GM21515 (cell line): ENCODE data around the gene ARHGAP5.
"Not testable (repeated sequence)": the region's sequence is repeated elsewhere in the genome, so short reads cannot be mapped to it uniquely, and the experiment has no call there.

Experiments used
- ATAC-seq: cut with Tn5 transposase; IDR thresholded peaks from one replicate; pipeline ENCODE4 v1.9.1; 2021; ENCODE audit not compliant: unreplicated experiment

The ARHGAP5 gene

DNA sequence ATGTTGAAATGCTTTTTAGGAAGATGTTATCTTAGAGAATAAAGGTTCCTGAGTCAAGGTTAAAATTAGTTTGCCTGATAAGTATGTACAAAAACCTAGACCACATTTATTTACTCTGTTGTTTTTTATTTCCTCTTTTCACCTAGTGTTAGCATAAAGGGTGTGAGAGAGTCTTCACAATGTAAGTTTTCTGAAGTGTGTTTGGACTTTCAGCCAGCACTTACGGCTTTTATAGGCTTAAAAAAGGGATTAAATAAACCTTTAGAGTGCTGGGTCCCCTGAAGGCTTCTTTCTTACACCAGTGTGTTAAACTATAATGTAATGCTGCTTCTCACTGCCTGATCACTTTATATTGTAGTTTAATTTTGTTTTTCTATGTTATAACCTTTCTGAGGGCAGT is 27.2 kb downstream of the ARHGAP5 start:
- ATAC-seq: no peak

- ATAC-seq: no peak
These were observed 27.7 kb downstream of the ARHGAP5 start for GRCh38 chr14:32104803-32105202.

- ATAC-seq: no peak
These were observed 32.8 kb downstream of the ARHGAP5 start for GRCh38 chr14:32109676-32110547.

GRCh38 chr14:32110548-32110896 is 33.4 kb downstream of the ARHGAP5 start:
- no peak for ATAC-seq

- ATAC-seq: no peak
These were observed 44.4 kb downstream of the ARHGAP5 start for GRCh38 chr14:32121536-32121935.

- ATAC-seq: no peak
These were observed 44.8 kb downstream of the ARHGAP5 start for GRCh38 chr14:32121948-32122347.

GRCh38 chr14:32126899-32127730 is 50.0 kb downstream of the ARHGAP5 start:
- ATAC-seq: not testable (repeated sequence)

GRCh38 chr14:32127731-32128654 is 50.9 kb downstream of the ARHGAP5 start:
- ATAC-seq: not testable (repeated sequence)

- ATAC-seq: no peak
These were observed 51.6 kb downstream of the ARHGAP5 start for GRCh38 chr14:32128703-32129102.

DNA sequence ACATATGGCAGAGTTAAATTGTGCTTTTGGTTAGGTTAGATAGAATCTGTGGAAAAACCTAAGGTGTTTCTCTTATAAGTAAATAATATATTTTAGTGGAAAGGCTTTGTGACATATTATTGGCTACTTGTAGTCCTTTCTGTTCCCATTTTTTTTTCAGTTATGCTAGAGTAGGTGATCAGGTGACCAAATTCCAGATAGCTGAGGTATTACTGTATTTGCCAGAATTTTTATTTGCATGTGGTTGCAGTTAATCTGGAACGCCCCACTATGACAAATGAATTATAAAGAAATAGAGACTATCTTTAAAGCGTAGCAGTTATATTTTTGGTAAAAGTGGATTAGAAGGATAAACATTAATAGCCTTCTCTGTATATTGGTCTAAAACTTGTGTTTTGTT is 52.0 kb downstream of the ARHGAP5 start:
- no peak for ATAC-seq

GRCh38 chr14:32131689-32132088 is 54.6 kb downstream of the ARHGAP5 start:
- not testable (repeated sequence) for ATAC-seq

DNA sequence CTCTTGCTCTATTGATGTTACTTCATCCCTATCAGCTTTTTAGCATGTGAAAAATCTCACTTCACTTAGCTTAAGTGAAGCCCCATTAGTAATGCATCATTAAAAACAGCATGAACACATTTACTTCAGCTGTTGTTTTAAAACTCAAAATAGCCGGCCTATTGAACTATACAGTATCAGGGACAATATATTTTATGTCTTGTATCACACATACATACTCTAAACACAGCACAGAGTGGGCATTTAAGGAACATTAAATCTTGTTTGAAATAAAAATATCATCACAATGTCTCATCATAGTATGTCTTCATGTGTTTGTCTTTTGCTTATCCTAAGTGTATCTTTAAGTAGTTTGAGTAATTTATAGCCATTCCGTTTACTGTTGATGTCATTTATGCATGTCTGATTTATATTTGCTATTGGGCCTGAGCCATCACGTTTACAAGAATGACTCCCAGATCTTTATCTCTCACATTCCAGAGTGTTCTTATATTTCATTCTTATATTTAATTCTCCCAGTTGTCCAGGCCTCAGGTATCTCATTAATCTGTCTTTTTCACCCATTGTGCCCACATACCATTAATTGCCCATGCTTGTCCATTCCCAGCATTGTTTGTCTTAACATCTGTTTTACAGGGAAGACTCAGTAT is 57.5 kb downstream of the ARHGAP5 start:
- ATAC-seq: no peak

- no peak for ATAC-seq
These were observed 59.1 kb downstream of the ARHGAP5 start for GRCh38 chr14:32136027-32136825.

DNA sequence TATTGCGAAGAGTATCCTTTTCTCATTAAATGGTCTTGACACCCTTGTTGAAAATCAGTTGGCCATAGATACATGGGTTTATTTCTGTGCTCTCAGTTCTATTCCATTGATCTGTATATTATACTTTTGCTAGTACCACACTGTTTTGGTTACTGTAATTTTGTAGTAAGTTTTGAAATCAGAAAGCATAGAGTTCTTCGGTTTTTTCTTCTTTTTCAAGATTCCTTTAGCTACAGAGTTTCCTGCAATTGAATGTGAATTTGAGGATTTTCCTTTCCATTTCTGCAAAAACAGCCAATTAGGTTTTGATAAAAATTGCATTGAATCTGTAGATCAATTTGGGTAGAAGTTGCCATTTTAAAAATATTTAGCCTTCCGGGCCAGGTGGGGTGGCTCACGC is 60.2 kb downstream of the ARHGAP5 start:
- no peak for ATAC-seq

- ATAC-seq: no peak
These were observed 60.8 kb downstream of the ARHGAP5 start for GRCh38 chr14:32137892-32138291.

- ATAC-seq: no peak
These were observed 65.2 kb downstream of the ARHGAP5 start for GRCh38 chr14:32142341-32142740.

DNA sequence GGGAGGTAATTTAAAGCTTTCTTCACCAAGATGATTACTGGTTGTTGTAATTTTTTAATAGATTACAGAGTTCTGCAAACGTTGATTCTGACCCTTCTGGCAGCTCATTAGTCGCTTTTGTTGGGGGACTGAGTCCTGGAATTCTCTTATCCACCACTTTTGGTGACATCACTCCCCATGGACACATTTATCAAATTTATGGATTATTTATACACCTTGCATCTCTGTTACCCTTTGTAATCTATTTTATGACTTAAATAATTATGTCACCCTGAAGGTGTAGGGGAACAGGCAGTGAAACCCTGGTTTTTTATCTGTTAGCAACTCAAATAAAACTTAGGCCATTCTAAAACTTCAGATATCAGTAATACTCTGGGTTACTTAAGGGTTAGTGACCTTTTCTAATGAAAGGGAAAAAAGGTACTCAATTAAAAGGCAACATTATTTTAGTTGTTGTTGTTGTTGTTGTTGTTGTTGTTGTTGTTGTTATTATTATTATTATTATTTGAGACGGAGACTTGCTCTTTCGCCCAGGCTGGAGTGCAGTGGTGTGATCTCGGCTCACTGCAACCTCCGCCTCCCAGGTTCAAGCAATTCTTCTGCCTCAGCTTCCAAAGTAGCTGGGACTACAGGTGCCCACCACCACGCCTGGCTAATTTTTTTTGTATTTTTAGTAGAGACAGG is 65.8 kb downstream of the ARHGAP5 start:
- no peak for ATAC-seq

GRCh38 chr14:32150392-32150791 is 73.3 kb downstream of the ARHGAP5 start:
- no peak for ATAC-seq

- no peak for ATAC-seq
These were observed 88.9 kb downstream of the ARHGAP5 start for GRCh38 chr14:32166029-32166428.
